Thyroid gland (tissue), 4 donors: ENCODE data around the gene DMXL1.

ENCODE experiments used
- CTCF ChIP-seq, 6 experiments: fragments of 200-600 bp in 3 of 6; fragments of 450-650 bp in 3 of 6; sonication (generic) in 3 of 6; IDR thresholded peaks; one replicate each; pipeline ENCODE4 v1.5.1; 2016 to 2019; ENCODE audit warnings: antibody characterized with exemption in 6 of 6, mild to moderate bottlenecking in 2 of 6, inconsistent platforms in 1 of 6, moderate library complexity in 1 of 6
- POLR2A ChIP-seq, 2 donors: fragments of 450-650 bp; IDR thresholded peaks; one replicate each; pipeline ENCODE4 v1.6.1; 2017; ENCODE audit warnings: antibody characterized with exemption in 2 of 2, mild to moderate bottlenecking in 2 of 2, moderate library complexity in 1 of 2

GRCh38 chr5:119076080-119076479 is 5.2 kb downstream of the DMXL1 start:
- TF ChIP-seq CTCF (IDR thresholded peaks at IDR 0.05), result no peak
- TF ChIP-seq POLR2A (IDR thresholded peaks at IDR 0.05), result no peak
